ENCODE results near the gene RHPN2. TPM values are rescaled to one million over a fixed set of nuclear protein-coding genes. Genes with fewer than 3 reads are reported as not detected.
"Not testable (repeated sequence)": the region's sequence is repeated elsewhere in the genome, so short reads cannot be mapped to it uniquely, and the experiment has no call there.

Gene RHPN2
- total RNA-seq, 4 donors from 2014 or later: 46.2 to 75.6 (median 61.9) TPM

DNA sequence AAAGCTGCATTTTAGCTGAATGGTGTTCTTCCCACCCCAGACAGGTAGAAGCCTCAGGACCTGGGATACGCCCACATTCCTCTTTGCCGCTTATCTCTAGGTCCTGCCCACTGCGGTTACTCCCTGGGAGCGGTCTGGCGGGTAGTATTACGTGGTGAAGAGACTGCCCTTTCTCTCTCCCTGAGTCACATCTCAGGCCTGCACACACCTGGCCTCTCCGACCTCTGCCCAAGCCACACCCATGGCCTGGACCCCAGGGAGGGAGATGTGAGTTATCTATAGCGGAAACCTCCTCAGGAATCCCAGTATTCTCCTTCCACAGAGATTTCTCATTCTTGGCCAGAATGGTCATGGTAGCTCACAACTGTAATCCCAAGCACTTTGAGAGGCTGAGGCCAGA is 17.3 kb downstream of the RHPN2 start:
- peak overlapping the region in 3 of 4 donors; percentile 62 to 78 (median 72) for H3K27ac ChIP-seq
- no peaks in the 10 kb centered on the region for H3K27me3 ChIP-seq
- no peaks in the 10 kb centered on the region for H3K9me3 ChIP-seq
- no peak overlapping the region for H3K4me3 ChIP-seq
- peak in 2 of 3 donors; percentile 88 to 91 for DNase-seq
- H3K4me1 ChIP-seq: peaks cover 0 to 40% (median 2%) of the 10 kb centered on the region in 4 donors
- TF ChIP-seq POLR2A (IDR thresholded peaks at IDR 0.05): peak in 1 of 2 donors; percentile 38
- TF ChIP-seq, protein P1, sequence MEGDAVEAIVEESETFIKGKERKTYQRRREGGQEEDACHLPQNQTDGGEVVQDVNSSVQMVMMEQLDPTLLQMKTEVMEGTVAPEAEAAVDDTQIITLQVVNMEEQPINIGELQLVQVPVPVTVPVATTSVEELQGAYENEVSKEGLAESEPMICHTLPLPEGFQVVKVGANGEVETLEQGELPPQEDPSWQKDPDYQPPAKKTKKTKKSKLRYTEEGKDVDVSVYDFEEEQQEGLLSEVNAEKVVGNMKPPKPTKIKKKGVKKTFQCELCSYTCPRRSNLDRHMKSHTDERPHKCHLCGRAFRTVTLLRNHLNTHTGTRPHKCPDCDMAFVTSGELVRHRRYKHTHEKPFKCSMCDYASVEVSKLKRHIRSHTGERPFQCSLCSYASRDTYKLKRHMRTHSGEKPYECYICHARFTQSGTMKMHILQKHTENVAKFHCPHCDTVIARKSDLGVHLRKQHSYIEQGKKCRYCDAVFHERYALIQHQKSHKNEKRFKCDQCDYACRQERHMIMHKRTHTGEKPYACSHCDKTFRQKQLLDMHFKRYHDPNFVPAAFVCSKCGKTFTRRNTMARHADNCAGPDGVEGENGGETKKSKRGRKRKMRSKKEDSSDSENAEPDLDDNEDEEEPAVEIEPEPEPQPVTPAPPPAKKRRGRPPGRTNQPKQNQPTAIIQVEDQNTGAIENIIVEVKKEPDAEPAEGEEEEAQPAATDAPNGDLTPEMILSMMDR (IDR thresholded peaks at IDR 0.05): no peak
- no peaks in the 10 kb centered on the region for H3K36me3 ChIP-seq

DNA sequence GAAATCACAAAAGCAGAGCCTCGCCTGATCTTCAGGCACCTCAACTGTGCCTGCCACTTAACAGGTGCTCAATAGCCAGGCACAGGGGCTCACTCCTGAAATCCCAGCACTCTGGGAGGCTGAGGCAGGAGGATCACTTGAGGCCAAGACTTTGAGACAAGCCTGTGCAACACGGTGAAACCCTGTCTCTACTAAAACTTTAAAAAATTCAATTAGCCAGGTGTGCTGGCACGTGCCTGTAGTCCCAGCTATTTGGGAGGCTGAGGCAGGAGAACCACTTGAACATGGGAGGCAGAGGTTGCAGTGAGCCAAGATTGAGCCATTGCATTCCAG is 22.9 kb downstream of the RHPN2 start:
- H3K27me3 ChIP-seq, DNase-seq, H3K36me3 ChIP-seq, H3K4me3 ChIP-seq, H3K9me3 ChIP-seq: not testable (repeated sequence)
- Histone ChIP-seq H3K4me1 (peaks cover 0 to 25% (median 0%) of the 10 kb centered on the region in 4 donors), H3K27ac (peak overlapping the region in 3 of 4 donors; percentile 74 to 93 (median 79))

DNA sequence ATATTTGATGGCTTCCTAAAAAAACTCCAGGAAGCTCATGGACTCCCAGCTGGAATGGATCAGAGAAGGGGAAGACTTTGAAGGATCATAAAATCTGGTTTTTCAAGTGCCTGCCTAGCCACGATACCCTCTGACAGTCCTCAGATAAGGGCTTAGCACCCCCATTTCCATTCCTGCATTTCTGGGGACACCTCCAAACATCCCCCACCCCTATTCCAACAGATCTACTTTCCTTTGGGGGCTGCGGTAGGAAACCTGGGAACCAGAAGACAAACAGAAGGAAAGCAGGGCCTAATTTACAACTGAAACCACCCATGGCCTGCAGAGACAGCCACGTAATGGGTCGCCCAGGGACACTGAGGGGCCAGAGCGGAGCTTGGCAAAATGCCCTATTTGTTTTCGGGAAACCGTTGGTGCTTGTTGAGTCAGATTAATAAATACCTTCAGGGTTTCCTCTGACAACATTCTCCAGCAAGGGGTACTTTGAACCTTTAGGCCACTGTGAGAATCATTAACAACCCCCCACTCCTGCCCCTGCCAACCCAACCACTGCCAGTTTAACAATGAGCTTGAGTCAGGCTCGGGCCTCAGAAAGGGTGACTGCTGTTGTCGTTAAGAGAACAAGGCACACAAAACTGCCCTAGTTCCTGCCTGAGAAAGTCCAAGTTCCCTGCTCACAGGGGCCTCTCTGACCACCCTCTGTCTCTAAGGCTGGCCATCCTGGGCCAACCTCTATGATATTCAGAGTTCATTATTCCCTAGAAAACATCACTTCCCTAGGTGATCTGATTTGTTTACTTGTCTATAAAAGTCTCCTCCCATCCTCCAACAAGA is 23.5 kb downstream of the RHPN2 start:
- Histone ChIP-seq H3K36me3 (no peaks in the 10 kb centered on the region), H3K9me3 (no peaks in the 10 kb centered on the region), H3K27ac (peak overlapping the region in 3 of 4 donors; percentile 74 to 93 (median 79)), H3K4me3 (no peak overlapping the region), H3K27me3 (no peaks in the 10 kb centered on the region), H3K4me1 (peaks cover 0 to 25% (median 0%) of the 10 kb centered on the region in 4 donors)
- TF ChIP-seq, protein P1 (IDR thresholded peaks at IDR 0.05): no peak
- TF ChIP-seq POLR2A (IDR thresholded peaks at IDR 0.05): peak; percentile 50 to 86
- DNase-seq: peak in 2 of 3 donors; percentile 79 to 85

DNA sequence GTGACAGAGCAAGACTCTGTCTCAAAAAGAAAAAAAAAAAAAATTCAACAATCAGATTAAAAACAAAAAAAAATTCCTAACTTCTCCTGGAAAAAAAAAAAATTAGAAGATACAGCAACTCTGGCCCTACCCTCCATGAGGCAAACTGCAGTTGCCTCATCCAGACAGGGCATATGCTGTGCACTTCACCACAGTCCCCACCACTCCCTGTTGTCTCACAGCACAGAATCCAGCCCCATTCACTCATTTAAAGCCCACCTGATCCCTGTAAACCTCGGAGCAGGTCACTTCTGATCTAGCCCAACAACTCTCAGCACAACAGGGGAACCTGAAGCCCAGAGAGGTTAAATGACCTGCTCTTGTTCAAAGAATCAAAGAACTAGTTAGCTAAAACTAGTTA is 24.9 kb downstream of the RHPN2 start:
- no peak overlapping the region for H3K4me3 ChIP-seq
- no peaks in the 10 kb centered on the region for H3K9me3 ChIP-seq
- no peaks in the 10 kb centered on the region for H3K36me3 ChIP-seq
- no peak overlapping the region for H3K27ac ChIP-seq
- no peak for DNase-seq
- peaks cover 0 to 25% (median 0%) of the 10 kb centered on the region in 4 donors for H3K4me1 ChIP-seq
- TF ChIP-seq POLR2A (IDR thresholded peaks at IDR 0.05): no peak
- TF ChIP-seq, protein P1 (IDR thresholded peaks at IDR 0.05): no peak
- H3K27me3 ChIP-seq: no peaks in the 10 kb centered on the region

DNA sequence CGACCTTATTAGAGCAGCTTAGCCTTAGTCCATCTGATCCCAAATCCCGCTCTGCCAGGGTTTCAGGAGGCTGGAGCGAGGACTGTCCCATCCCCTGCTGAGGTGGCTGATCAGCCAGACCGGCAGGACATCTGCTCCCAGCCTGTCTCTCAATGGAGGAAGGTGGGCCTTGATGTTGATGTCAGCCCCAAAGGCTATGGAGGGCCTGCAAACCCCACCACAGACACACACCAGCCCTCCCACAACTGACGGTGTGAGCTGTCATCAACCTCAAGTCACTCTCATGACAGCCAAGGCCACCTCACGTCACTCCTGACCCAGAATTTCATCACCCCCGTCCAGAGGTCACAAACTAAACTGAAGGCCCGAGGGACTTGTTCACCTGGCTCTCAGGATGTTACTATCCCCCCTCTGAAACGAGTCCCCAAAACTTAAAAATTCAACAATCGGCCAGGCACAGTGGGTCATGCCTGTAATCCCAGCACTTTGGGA is 25.5 kb downstream of the RHPN2 start:
- H3K27me3 ChIP-seq: no peaks in the 10 kb centered on the region
- no peaks in the 10 kb centered on the region for H3K36me3 ChIP-seq
- no peaks in the 10 kb centered on the region for H3K9me3 ChIP-seq
- TF ChIP-seq, protein P1 (IDR thresholded peaks at IDR 0.05): no peak
- no peak for TF ChIP-seq POLR2A (IDR thresholded peaks at IDR 0.05)
- peak in 1 of 3 donors; percentile 60 for DNase-seq
- H3K4me3 ChIP-seq: no peak overlapping the region
- peaks cover 0 to 25% (median 0%) of the 10 kb centered on the region in 4 donors for H3K4me1 ChIP-seq
- H3K27ac ChIP-seq: no peak overlapping the region

All from Peyer's patch (tissue), 4 donors.